Neural cell (in vitro differentiated cells): ENCODE measurements around the gene LPXN. TPM values are rescaled to one million over a fixed set of nuclear protein-coding genes. Genes with fewer than 3 reads are reported as not detected.

Source experiments
- H2AFZ ChIP-seq: fragments of 200-600, 300-800 bp; sonication (generic), shearing (Covaris generic); 2 replicates; pipeline ENCODE4 v1.6.0; 2014; ENCODE audit warnings: low read depth, mild to moderate bottlenecking, antibody characterized with exemption, low read length, moderate library complexity
- H3F3A ChIP-seq: fragments of 200-600 bp; shearing (Covaris generic); 2 replicates; pipeline ENCODE4 v1.6.1; 2016; ENCODE audit warnings: mild to moderate bottlenecking, moderate library complexity, mixed read lengths, antibody characterized with exemption, low read length; ENCODE audit not compliant: insufficient read depth, poor library complexity, severe bottlenecking
- H3K27ac ChIP-seq: fragments of 200-600, 300-800 bp; sonication (generic), shearing (Covaris generic); 2 replicates; pipeline ENCODE4 v1.5.1; 2014; ENCODE audit warnings: mild to moderate bottlenecking, low read length, moderate library complexity
- H3K27me3 ChIP-seq: fragments of 300-800, 200-600 bp; sonication (generic), shearing (Covaris generic); 2 replicates; pipeline ENCODE4 v1.6.0; 2014; ENCODE audit warnings: mild to moderate bottlenecking, low read depth, low read length, moderate library complexity; ENCODE audit not compliant: insufficient read depth
- H3K36me3 ChIP-seq: fragments of 300-800, 200-600 bp; sonication (generic), shearing (Covaris generic); 2 replicates; pipeline ENCODE4 v1.5.1; 2014; ENCODE audit warnings: mild to moderate bottlenecking, antibody characterized with exemption, low read length, moderate library complexity; ENCODE audit not compliant: insufficient read depth
- H3K4me2 ChIP-seq: fragments of 300-800, 200-600 bp; sonication (generic), shearing (Covaris generic); 2 replicates; pipeline ENCODE4 v1.6.0; 2014; ENCODE audit warnings: mild to moderate bottlenecking, low read length
- H3K4me3 ChIP-seq: fragments of 300-800, 200-600 bp; sonication (generic), shearing (Covaris generic); 2 replicates; pipeline ENCODE4 v1.5.1; 2014; ENCODE audit warnings: mild to moderate bottlenecking, low read length, moderate library complexity
- H3K79me2 ChIP-seq: fragments of 200-600 bp; shearing (Covaris generic); replicated peaks from 2 replicates; pipeline ENCODE4 v1.6.0; 2014; ENCODE audit warnings: mild to moderate bottlenecking, low read length, moderate library complexity; ENCODE audit not compliant: insufficient read depth
- H3K9ac ChIP-seq: fragments of 300-800, 200-600 bp; sonication (generic), shearing (Covaris generic); 2 replicates; pipeline ENCODE4 v1.6.1; 2016; ENCODE audit warnings: mild to moderate bottlenecking, low read length, mixed read lengths
- H3K9me2 ChIP-seq: fragments of 200-600 bp; shearing (Covaris generic); 2 replicates; pipeline ENCODE4 v1.6.1; 2016; ENCODE audit warnings: mild to moderate bottlenecking, low read length, mixed read lengths; ENCODE audit not compliant: insufficient read depth
- H3K9me3 ChIP-seq: fragments of 200-600, 300-800 bp; sonication (generic), shearing (Covaris generic); 2 replicates; pipeline ENCODE4 v1.6.1; 2016; ENCODE audit warnings: mild to moderate bottlenecking, mixed run types, low read length, moderate library complexity, mixed read lengths
- H4K20me1 ChIP-seq: fragments of 200-600 bp; shearing (Covaris generic); 2 replicates; pipeline ENCODE4 v1.6.1; 2016; ENCODE audit warnings: mild to moderate bottlenecking, mixed run types; ENCODE audit not compliant: insufficient read depth
- CTCF ChIP-seq: fragments of 450-650 bp; IDR thresholded peaks from 2 replicates; pipeline ENCODE4 v1.5.1; 2014; ENCODE audit warnings: antibody characterized with exemption, mild to moderate bottlenecking, moderate library complexity; ENCODE audit not compliant: poor library complexity, severe bottlenecking
- EP300 ChIP-seq: fragments of 450-650 bp; conservative IDR thresholded peaks from 2 replicates; pipeline ENCODE4 v1.6.1; 2014; ENCODE audit warnings: antibody characterized with exemption, mild to moderate bottlenecking, moderate library complexity; ENCODE audit not compliant: poor library complexity, severe bottlenecking
- EZH2 ChIP-seq: fragments of 200-600, 300-800 bp; shearing (Covaris generic), sonication (generic); IDR thresholded peaks from 2 replicates; pipeline ENCODE4 v1.6.1; 2014; ENCODE audit warnings: antibody characterized with exemption, low read length, borderline replicate concordance, mild to moderate bottlenecking; ENCODE audit not compliant: insufficient read depth, poor library complexity, severe bottlenecking
- MXI1 ChIP-seq: fragments of 450-650 bp; conservative IDR thresholded peaks from 2 replicates; pipeline ENCODE4 v1.6.1; 2014; ENCODE audit warnings: antibody characterized with exemption, mild to moderate bottlenecking; ENCODE audit not compliant: poor library complexity, severe bottlenecking
- POLR2AphosphoS5 ChIP-seq: IDR thresholded peaks from 2 replicates; pipeline ENCODE4 v1.6.1; 2012
- RAD21 ChIP-seq: fragments of 450-650 bp; conservative IDR thresholded peaks from 2 replicates; pipeline ENCODE4 v1.6.1; 2014; ENCODE audit warnings: antibody characterized with exemption, mild to moderate bottlenecking, moderate library complexity
- SMC3 ChIP-seq: fragments of 450-650 bp; conservative IDR thresholded peaks from 2 replicates; pipeline ENCODE4 v1.6.1; 2014; ENCODE audit warnings: antibody characterized with exemption, mild to moderate bottlenecking, moderate library complexity; ENCODE audit not compliant: poor library complexity
- TAF1 ChIP-seq: IDR thresholded peaks from 2 replicates; pipeline ENCODE4 v1.6.1; 2012; ENCODE audit warnings: low read depth
- polyA plus RNA-seq: library from polyadenylated mRNA; depleted of rRNA; stranded (reverse); fragments of >200 nt; gene quantifications from 2 replicates; pipeline ENCODE4 v1.2.3, GENCODE V29; 2014
- TF ChIP-seq, protein P1 (sequence below): IDR thresholded peaks from 2 replicates; pipeline ENCODE4 v1.6.1; 2012; ENCODE audit warnings: borderline replicate concordance

The LPXN gene
- polyA plus RNA-seq, 1 donor from 2014 or later = 4.1 TPM

DNA sequence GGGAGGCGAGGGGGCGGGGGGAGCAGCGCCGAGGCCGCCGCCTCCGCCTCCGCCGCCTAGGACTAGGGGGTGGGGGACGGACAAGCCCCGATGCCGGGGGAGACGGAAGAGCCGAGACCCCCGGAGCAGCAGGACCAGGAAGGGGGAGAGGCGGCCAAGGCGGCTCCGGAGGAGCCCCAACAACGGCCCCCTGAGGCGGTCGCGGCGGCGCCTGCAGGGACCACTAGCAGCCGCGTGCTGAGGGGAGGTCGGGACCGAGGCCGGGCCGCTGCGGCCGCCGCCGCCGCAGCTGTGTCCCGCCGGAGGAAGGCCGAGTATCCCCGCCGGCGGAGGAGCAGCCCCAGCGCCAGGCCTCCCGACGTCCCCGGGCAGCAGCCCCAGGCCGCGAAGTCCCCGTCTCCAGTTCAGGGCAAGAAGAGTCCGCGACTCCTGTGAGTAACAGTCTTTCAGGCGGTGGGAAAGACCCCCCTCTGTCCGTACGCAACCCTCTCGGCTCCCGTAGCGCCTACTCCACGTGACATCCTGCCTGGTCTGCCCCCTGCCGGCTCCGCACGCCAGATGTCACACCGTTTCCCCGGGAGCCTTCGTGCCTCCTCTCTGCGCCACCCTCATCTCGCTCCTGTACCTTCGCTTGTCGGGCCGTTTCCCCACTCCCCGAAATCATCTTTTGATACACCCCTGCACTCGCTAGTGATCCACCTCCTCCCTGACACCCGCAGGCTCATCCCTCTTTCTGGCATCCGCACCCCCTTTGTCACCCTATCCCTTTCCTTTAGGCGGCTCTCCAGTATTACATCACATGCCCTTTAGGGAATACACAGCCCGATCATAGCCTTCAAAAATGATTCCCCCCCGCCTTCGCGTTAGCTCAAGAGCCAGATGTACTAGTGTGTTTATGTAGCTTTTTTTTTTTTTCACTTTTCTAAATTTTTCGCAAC, 3.8 kb upstream of the LPXN start:
- H3K27ac ChIP-seq = peak overlapping the region; percentile 96
- H3F3A ChIP-seq = peaks cover 6% of the 10 kb centered on the region
- peak overlapping the region; percentile 64 for H3K4me2 ChIP-seq
- H3K79me2 ChIP-seq = peaks cover 47% of the 10 kb centered on the region
- TF ChIP-seq EP300 (peak; percentile 78), CTCF (peak; percentile 95), POLR2AphosphoS5 (peak; percentile 99), SMC3 (peak; percentile 66), RAD21 (peak; percentile 47), TAF1 (peak; percentile 95), EZH2 (no peak), MXI1 (peak; percentile 85)
- TF ChIP-seq, protein P1, sequence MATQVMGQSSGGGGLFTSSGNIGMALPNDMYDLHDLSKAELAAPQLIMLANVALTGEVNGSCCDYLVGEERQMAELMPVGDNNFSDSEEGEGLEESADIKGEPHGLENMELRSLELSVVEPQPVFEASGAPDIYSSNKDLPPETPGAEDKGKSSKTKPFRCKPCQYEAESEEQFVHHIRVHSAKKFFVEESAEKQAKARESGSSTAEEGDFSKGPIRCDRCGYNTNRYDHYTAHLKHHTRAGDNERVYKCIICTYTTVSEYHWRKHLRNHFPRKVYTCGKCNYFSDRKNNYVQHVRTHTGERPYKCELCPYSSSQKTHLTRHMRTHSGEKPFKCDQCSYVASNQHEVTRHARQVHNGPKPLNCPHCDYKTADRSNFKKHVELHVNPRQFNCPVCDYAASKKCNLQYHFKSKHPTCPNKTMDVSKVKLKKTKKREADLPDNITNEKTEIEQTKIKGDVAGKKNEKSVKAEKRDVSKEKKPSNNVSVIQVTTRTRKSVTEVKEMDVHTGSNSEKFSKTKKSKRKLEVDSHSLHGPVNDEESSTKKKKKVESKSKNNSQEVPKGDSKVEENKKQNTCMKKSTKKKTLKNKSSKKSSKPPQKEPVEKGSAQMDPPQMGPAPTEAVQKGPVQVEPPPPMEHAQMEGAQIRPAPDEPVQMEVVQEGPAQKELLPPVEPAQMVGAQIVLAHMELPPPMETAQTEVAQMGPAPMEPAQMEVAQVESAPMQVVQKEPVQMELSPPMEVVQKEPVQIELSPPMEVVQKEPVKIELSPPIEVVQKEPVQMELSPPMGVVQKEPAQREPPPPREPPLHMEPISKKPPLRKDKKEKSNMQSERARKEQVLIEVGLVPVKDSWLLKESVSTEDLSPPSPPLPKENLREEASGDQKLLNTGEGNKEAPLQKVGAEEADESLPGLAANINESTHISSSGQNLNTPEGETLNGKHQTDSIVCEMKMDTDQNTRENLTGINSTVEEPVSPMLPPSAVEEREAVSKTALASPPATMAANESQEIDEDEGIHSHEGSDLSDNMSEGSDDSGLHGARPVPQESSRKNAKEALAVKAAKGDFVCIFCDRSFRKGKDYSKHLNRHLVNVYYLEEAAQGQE = peak; percentile 82
- no peaks in the 10 kb centered on the region for H4K20me1 ChIP-seq
- peak overlapping the region; percentile 72 for H2AFZ ChIP-seq
- H3K9me2 ChIP-seq = no peaks in the 10 kb centered on the region
- peak overlapping the region; percentile 95 for H3K9ac ChIP-seq
- H3K36me3 ChIP-seq = no peaks in the 10 kb centered on the region
- H3K4me3 ChIP-seq = peak overlapping the region; percentile 74
- H3K27me3 ChIP-seq = no peaks in the 10 kb centered on the region
- no peaks in the 10 kb centered on the region for H3K9me3 ChIP-seq

GRCh38 chr11:58578635-58579191, 3.1 kb upstream of the LPXN start, which contains the start of gene ZFP91:
TSS of gene ZFP91 (plus strand) at chr11:58579063. CDS start at chr11:58579282, 219 bp downstream.
- peak within 1 kb of the TSS; percentile 74 for H3K4me3 ChIP-seq
- H3K79me2 ChIP-seq = peaks cover 40% of the 10 kb centered on the region
- H3K9me2 ChIP-seq = no peaks in the 10 kb centered on the region
- no peaks in the 10 kb centered on the region for H3K36me3 ChIP-seq
- peak within 1 kb of the TSS; percentile 100 for H3K27ac ChIP-seq
- H3K4me2 ChIP-seq = peak within 1 kb of the TSS; percentile 95
- H3K9me3 ChIP-seq = no peaks in the 10 kb centered on the region
- no peaks in the 10 kb centered on the region for H3K27me3 ChIP-seq
- H3K9ac ChIP-seq = peak within 1 kb of the TSS; percentile 99
- peak; percentile 85 for TF ChIP-seq POLR2AphosphoS5
- TF ChIP-seq EP300 = no peak
- TF ChIP-seq RAD21 = no peak
- TF ChIP-seq SMC3 = no peak
- peak; percentile 39 for TF ChIP-seq CTCF
- TF ChIP-seq EZH2 = no peak
- TF ChIP-seq MXI1 = no peak
- TF ChIP-seq, protein P1 = peak; percentile 75
- peak; percentile 44 for TF ChIP-seq TAF1
- H4K20me1 ChIP-seq = no peaks in the 10 kb centered on the region
- peak within 1 kb of the TSS; percentile 86 for H2AFZ ChIP-seq
- H3F3A ChIP-seq = peaks cover 6% of the 10 kb centered on the region
